Neural cell (in vitro differentiated cells): Measurements from ENCODE around the gene C8A.

Experiments
- CTCF ChIP-seq: fragments of 450-650 bp; IDR thresholded peaks from 2 replicates; pipeline ENCODE4 v1.5.1; 2014; ENCODE audit warnings: antibody characterized with exemption, mild to moderate bottlenecking, moderate library complexity; ENCODE audit not compliant: poor library complexity, severe bottlenecking
- EP300 ChIP-seq: fragments of 450-650 bp; conservative IDR thresholded peaks from 2 replicates; pipeline ENCODE4 v1.6.1; 2014; ENCODE audit warnings: antibody characterized with exemption, mild to moderate bottlenecking, moderate library complexity; ENCODE audit not compliant: poor library complexity, severe bottlenecking
- POLR2AphosphoS5 ChIP-seq: IDR thresholded peaks from 2 replicates; pipeline ENCODE4 v1.6.1; 2012
- REST ChIP-seq: IDR thresholded peaks from 2 replicates; pipeline ENCODE4 v1.6.1; 2012; ENCODE audit warnings: borderline replicate concordance

GRCh38 chr1:56881417-56881816 is 26.8 kb downstream of the C8A start:
- no peak for TF ChIP-seq CTCF
- no peak for TF ChIP-seq EP300
- no peak for TF ChIP-seq REST
- TF ChIP-seq POLR2AphosphoS5: no peak
